Measurements from ENCODE around the gene CNTLN.
"Not testable (repeated sequence)": the region's sequence is repeated elsewhere in the genome, so short reads cannot be mapped to it uniquely, and the experiment has no call there.

Gene CNTLN

DNA sequence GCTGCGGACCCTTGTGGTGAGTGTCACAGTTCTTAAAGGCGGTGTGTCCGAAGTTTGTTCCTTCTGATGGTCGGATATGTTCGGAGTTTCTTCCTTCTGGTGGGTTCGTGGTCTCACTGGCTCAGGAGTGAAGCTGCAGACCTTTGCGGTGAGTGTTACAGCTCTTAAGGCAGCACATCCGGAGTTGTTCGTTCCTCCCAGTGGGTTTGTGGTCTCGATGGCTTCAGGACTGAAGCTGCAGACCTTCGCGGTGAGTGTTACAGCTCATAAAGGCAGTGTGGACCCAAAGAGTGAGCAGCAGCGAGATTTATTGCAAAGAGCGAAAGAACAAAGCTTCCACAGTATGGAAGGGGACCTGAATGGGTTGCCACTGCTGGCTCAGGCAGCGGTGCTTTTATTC, 42.7 kb downstream of the CNTLN start:
- DNase-seq: not testable (repeated sequence)

- no peak for DNase-seq
These were observed 50.7 kb downstream of the CNTLN start for GRCh38 chr9:17185481-17186029.

GRCh38 chr9:17191082-17191481, 56.2 kb downstream of the CNTLN start:
- no peak for DNase-seq

DNA sequence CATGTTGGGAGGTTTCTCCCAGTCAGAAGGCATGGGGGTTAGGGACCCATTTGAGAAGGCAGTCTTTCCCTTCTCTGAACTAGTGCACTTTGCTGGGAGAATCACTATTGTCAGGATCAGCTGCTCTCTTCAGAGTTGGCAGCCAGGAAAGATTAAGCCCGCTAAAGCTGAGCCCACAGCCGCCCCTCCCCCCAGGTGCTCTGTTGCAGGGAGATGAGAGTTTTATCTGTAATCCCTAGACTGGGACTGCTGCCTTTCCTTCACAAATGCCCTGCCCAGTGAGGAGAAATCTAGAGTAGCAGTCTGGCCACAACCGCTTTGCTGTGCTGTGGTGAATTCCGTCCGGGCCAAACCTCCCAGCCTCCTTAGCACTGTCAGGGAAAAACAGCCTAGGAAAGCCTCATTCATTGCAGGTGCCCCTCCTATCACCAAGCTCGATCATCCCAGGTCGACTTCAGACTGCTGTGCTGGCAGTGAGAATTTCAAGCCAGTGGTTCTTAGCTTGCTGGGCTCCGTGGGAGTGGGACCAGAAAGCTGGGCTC, 69.8 kb downstream of the CNTLN start:
- DNase-seq: no peak

GRCh38 chr9:17216011-17216410, 81.2 kb downstream of the CNTLN start:
- DNase-seq: no peak

DNA sequence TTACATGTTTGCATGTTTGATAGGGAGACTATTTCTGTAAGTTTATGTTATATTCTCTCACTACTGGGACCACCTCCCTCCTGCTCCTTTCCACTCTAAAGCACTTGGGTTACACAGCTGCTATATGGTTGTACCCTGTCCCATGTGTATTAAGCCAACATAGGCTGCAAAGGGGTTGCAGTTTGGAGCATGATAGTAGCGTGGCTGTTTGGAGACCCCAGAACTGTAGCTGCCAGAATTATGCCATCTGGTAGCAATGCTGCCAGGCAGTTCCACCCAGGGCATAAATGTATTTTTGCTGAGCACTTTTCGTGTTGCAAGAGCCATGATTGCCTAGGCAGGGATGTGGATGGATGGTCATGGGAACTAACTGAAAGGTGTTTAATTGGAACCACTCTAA, 81.8 kb downstream of the CNTLN start:
- DNase-seq: no peak

- DNase-seq: no peak
These were observed 82.4 kb downstream of the CNTLN start for GRCh38 chr9:17217272-17217671.

DNA sequence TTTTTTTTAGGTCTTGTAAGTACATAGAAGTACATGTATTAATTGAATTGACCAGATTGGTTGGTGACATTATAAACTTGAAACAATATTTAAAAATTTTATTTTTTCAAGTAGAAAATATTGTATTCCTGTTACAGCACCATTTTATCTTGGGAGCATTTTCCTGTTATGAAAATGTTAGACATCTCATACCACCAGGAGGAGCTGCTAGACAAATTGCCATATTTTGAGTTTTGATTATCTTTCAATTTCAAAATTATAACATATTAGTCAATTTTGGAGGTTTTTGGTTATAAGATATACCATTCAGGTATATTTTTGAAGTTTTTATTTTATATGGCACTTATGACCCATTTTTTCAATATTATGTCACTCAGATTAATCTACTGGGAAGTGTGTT, 84.4 kb downstream of the CNTLN start:
- no peak for DNase-seq

DNA sequence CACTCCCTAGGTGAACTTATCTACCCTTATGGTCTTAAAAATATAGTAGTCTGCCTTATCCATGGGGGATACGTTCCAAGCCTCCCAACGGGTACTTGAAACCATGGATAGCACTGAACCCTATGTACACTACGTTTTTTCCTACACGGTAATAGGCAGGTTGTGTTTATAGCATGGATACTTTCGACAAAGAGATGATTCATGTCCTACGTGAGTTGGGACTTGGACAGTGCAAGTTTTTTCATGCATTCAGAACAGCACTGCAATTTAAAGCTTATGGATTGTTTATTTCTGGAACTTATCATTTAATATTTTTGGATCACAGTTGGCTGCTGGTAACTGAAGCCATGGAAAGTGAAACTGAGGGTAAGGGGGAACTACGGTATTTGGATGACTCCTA, 88.1 kb downstream of the CNTLN start:
- DNase-seq: no peak

- no peak for DNase-seq
These were observed 90.6 kb downstream of the CNTLN start for GRCh38 chr9:17225407-17225806.

DNA sequence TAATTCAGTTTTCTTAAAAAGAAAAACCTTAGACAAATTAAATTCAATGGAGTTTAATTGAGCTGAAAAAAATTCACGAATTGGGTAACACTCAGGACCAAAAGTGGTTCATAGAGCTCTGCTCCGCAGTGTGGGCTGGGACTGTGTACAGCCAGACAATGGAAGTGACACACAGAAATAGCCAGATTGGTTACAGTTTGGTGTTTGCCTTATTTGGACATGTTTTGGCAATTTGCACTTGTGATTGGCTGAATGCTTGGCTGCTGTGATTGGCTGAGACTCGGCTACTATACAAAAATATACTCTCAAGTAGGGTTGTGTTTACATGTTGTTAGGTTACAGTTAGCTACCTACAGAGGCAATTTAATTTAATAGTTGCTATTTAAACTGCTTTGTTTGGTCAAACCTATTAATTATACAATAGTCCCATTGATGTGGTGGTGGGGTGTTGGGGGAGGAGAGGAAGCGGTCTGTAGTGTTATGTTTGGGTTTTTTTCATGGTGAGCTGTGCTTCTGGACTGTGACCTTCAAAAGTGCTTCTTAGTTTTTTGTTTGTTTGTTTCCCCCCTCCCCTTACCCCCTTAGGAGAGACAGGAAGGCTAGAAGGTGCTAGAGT, 95.2 kb downstream of the CNTLN start:
- DNase-seq: no peak

DNA sequence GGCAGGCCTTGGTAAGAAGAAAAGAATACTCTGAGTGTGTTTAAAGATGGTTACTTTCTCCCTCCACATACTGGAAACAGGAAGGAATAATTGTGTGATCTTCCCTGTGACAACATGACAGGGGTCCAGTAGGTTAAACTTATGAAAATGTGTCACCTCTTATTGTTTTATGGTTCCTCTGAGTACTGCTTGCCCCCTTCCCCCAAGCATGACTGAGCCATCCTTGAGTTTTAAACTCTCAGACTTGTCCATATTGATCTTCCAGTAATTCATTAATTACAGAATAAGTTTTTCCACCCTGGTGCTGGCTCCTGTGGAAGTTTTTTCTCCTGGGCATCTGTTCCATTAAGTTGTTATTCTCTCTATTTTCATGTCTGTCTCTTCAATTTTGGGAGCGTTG, 95.8 kb downstream of the CNTLN start:
- DNase-seq: no peak

- DNase-seq: no peak
These were observed 101.3 kb downstream of the CNTLN start for GRCh38 chr9:17236147-17236546.

- no peak for DNase-seq
These were observed 111.9 kb downstream of the CNTLN start for GRCh38 chr9:17246770-17247169.

GRCh38 chr9:17251100-17251499, 116.3 kb downstream of the CNTLN start:
- no peak for DNase-seq

DNA sequence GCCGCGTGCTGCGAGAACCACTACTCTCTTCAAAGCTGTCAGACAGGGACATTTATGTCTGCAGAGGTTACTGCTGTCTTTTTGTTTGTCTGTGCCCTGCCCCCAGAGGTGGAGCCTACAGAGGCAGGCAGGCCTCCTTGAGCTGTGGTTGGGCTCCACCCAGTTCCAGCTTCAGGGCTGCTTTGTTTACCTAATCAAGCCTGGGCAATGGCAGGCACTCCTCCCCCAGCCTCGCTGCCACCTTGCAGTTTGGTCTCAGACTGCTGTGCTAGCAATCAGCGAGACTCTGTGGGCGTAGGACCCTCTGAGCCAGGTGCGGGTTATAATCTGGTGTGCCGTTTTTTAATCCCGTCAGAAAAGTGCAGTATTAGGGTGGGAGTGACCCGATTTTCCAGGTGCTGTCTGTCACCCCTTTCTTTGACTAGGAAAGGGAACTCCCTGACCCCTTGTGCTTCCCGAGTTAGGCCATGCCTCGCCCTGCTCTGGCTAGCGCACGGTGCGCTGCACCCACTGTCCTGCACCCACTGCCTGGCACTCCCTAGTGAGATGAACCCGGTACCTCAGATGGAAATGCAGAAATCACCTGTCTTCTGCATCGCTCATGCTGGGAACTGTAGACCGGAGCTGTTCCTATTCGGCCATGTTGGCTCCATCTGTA, 133.8 kb downstream of the CNTLN start:
- DNase-seq: peak; percentile 61

DNA sequence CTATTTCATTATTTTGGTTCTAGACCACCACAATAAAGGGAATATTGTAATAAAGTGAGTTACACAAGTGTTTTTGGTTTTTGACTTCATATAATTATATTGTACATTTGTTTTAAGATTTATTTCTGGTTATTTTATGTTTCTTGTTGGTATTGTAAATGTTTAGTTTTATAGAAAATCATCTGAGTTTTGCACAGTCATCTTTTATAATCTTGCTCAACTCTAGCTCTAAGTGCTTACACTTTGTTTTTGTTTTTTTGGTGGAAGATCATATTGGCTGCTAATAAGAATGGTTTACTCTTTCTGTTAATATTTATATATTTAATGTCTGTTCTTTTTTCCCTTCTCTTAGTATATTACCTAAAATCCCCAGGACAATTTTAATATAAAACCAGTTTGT, 135.0 kb downstream of the CNTLN start:
- DNase-seq: no peak

DNA sequence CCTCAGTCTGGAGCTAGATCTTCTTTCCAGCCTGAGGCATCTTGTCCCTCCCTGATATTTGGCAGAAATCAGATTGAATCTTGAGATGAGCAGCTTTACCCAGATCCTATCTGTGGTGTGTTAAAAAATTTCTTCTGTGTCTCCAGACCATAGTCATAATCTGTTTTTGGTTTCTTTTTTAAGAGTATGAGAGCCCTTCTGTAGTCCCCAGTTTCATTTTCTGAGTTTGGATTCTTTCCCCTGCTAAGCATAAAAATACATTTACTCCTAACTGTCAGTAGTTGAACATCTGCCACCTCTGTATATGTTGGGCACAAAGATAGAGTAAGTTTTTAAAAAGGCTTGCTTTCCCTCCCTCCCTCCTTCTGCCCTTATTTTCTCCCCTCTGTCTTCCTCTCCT, 137.7 kb downstream of the CNTLN start:
- DNase-seq: no peak

GRCh38 chr9:17280350-17281012, 145.6 kb downstream of the CNTLN start:
- no peak for DNase-seq

- not testable (repeated sequence) for DNase-seq
These were observed 155.8 kb downstream of the CNTLN start for GRCh38 chr9:17290673-17291072.

DNA sequence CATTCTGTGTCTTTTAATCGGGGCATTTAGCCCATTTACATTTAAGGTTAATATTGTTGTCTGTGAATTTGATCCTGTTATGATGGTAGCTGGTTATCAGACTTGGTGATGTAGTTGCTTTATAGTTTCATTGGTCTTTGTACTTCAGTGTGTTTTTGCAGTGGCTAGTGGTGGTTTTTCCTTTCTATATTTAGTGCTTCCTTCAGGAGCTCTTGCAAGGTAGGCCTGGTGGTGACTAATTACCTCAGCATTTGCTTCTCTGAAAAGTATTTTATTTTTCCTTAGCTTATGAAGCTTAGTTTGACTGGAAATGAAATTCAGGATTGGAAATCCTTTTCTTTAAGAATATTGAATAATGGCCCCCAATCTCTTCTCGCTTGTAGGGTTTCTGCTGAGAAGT, 156.9 kb downstream of the CNTLN start:
- no peak for DNase-seq

GRCh38 chr9:17293685-17294084, 158.8 kb downstream of the CNTLN start:
- DNase-seq: no peak

DNA sequence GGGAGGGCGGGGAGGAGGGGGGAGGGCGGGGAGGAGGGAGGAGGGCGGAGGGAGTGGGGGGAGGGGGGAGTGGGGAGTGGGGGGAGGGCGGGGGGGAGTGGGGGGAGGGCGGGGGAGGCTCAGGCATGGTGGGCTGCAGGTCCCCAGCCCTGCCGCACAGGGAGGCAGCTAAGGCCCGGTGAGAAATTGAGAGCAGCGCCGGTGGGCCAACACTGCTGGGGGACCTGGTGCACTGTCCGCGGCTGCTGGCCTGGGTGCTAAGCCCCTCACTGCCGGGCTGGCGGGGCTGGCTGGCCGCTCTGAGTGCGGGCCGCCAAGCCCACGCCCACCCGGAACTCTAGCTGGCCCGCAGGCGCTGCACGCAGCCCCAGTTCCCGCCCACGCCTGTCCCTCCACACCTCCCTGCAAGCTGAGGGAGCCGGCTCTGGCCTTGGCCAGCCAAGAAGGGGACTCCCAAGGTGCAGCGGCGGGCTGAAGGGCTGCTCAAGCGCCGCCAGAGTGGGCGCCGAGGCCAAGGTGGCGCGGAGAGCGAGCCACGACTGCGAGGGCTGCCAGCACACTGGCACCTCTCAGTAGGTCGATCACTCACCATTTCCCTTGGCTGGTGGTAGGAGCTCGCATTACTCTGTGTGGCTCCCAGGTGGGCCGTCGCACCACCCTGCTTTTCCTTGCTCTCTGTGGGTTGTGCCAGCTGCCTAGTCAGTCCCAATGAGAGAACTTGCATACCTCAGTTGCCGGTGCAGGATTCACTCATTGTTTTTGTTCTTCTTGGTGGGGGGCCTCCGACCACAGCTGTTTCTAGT, 160.2 kb downstream of the CNTLN start:
- DNase-seq: no peak

All from NCI-H345 (cell line).